Cardiac muscle cell (in vitro differentiated cells and primary cell): Measurements from ENCODE around the gene FCRL2. TPM values are rescaled to one million over a fixed set of nuclear protein-coding genes. Genes with fewer than 3 reads are reported as not detected.

ENCODE experiments used
- DNase-seq, 2 donors: peaks; one replicate each; pipeline versions ENCODE4 v3.0.0 to v3.0.0-alpha.2; 2010 to 2017; ENCODE audit warnings: low read depth in 1 of 2, low spot score in 1 of 2
- H3K27ac ChIP-seq: fragments of 200-600 bp; sonication (generic); 2 replicates; pipeline ENCODE4 v1.5.1; 2016
- H3K27me3 ChIP-seq: fragments of 200-600 bp; sonication (generic); 2 replicates; pipeline ENCODE4 v1.6.0; 2016; ENCODE audit warnings: control low read depth
- H3K36me3 ChIP-seq: fragments of 200-600 bp; sonication (generic); 2 replicates; pipeline ENCODE4 v1.5.1; 2016; ENCODE audit warnings: control low read depth
- H3K4me1 ChIP-seq: fragments of 200-600 bp; sonication (generic); 2 replicates; pipeline ENCODE4 v1.8.1; 2017; ENCODE audit warnings: low read depth, mild to moderate bottlenecking, mixed run types
- H3K4me3 ChIP-seq: fragments of 200-600 bp; sonication (generic); 2 replicates; pipeline ENCODE4 v1.5.1; 2016; ENCODE audit warnings: mild to moderate bottlenecking
- H3K9me3 ChIP-seq: fragments of 200-600 bp; sonication (generic); 2 replicates; pipeline ENCODE4 v1.5.1; 2017; ENCODE audit warnings: low read depth, mild to moderate bottlenecking, control low read depth
- CTCF ChIP-seq: IDR thresholded peaks from 2 replicates; pipeline ENCODE4 v1.5.1; 2012; ENCODE audit warnings: low read depth, mild to moderate bottlenecking, low read length
- polyA plus RNA-seq: library from polyadenylated mRNA; unstranded; fragments of >200 nt; fragmentation: Nextera tagmentation; extraction: Ambion mirVana; gene quantifications from 2 replicates; pipeline ENCODE4 v1.2.1, GENCODE V29; 2016
- total RNA-seq: library from RNA; depleted of rRNA; stranded (reverse); fragments of >200 nt; gene quantifications from 2 replicates; pipeline ENCODE4 v1.2.3, GENCODE V29; 2016

Gene FCRL2
- total and polyA plus RNA-seq, 2 experiments from 2014 or later: not detected

DNA sequence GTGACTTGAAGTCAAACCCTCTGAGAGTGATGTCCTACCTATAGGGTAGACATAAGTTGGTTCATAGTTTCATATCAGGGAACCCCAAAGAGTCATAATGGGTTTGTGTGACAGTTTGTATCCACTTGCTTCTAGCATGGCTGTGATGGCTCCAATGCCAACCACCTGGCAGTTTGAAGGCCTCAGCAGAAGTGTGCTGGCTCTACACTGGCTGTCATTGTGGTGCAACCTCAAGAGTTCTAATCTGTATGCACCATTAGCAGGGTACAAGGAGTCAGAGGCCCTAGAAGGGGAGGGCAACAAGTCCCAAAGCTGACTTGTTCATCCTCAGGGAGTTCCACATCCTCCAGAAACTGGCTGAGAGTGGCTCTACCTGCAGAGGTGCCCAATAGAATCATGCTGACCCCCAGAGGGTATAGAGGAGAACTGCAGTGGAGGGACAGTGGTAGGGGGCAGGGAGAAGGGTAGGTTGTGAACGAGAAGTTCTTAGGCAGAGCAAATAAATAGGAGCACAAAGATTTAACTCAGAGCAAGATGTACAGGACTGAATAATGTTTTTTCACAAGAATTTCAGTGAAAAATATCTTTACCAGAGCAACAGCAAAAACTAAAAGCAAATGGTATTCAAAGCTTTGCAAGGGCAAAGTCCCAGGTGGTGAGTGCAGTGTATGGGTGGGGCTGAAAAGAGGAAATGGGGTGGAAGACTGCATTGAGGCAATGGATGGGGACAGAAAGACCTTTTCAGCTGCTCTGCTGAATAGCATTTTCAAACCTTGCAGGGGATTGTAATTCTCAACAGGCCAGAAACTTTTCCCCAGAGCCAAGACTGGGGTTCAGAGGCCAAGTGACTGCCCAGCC, 3.2 kb downstream of the FCRL2 start:
- peak in 1 of 2 donors; percentile 52 for DNase-seq
- no peak overlapping the region for H3K27ac ChIP-seq
- H3K27me3 ChIP-seq: no peaks in the 10 kb centered on the region
- no peaks in the 10 kb centered on the region for H3K9me3 ChIP-seq
- no peak for TF ChIP-seq CTCF
- no peak overlapping the region for H3K4me3 ChIP-seq
- no peaks in the 10 kb centered on the region for H3K36me3 ChIP-seq
- H3K4me1 ChIP-seq: no peaks in the 10 kb centered on the region

GRCh38 chr1:157771661-157772425, 5.1 kb downstream of the FCRL2 start:
- no peaks in the 10 kb centered on the region for H3K4me1 ChIP-seq
- H3K4me3 ChIP-seq: no peak overlapping the region
- no peaks in the 10 kb centered on the region for H3K9me3 ChIP-seq
- DNase-seq: no peak
- no peak for TF ChIP-seq CTCF
- H3K27ac ChIP-seq: no peak overlapping the region
- no peaks in the 10 kb centered on the region for H3K36me3 ChIP-seq
- no peaks in the 10 kb centered on the region for H3K27me3 ChIP-seq

GRCh38 chr1:157770442-157771043, 6.4 kb downstream of the FCRL2 start:
- DNase-seq: no peak
- H3K27ac ChIP-seq: no peak overlapping the region
- H3K9me3 ChIP-seq: no peaks in the 10 kb centered on the region
- no peaks in the 10 kb centered on the region for H3K4me1 ChIP-seq
- H3K36me3 ChIP-seq: no peaks in the 10 kb centered on the region
- TF ChIP-seq CTCF: no peak
- H3K4me3 ChIP-seq: no peak overlapping the region
- no peaks in the 10 kb centered on the region for H3K27me3 ChIP-seq

DNA sequence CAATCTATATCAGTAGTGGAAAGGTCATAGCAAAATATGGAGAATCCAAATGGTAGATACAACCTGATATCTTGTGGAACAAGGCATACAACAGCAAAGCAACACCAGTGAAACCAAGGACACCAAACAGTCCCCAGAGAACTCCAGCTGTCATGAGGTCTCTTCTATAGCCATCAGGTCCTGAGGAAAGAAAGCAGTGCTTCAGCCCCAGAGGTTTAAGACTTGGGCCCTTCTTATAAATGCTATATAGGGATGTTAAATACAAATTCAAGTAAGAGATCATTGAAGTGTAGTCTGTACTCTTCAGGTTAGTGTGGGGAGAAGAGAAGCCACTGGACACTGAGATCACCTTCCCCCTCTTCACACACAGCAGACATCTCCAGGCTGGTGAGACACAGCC, 10.1 kb downstream of the FCRL2 start:
- Histone ChIP-seq H3K9me3 (no peaks in the 10 kb centered on the region), H3K36me3 (no peaks in the 10 kb centered on the region), H3K4me1 (no peaks in the 10 kb centered on the region), H3K27ac (no peak overlapping the region), H3K27me3 (no peaks in the 10 kb centered on the region), H3K4me3 (no peak overlapping the region)
- TF ChIP-seq CTCF: no peak
- DNase-seq: no peak

DNA sequence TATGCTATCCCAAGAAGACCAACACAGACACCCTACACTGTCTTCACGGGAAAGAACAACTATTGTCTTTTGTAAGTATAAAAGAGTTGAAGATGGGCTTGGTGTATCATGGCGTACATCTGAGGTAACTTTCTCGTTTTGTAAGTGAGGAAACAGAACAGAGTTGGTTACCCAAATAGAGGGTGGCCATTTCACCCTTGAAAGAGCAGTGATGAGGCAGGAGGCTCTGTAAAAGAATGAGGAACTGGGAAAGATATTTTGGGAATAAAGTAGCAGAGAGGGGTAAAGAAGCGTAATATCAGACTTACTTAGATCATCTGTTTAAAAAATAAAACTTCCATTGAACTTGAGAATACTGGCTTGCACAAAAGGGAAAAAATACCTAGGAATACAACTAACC, 18.9 kb downstream of the FCRL2 start:
- DNase-seq: no peak
- no peak for TF ChIP-seq CTCF
- Histone ChIP-seq H3K4me1 (no peaks in the 10 kb centered on the region), H3K36me3 (no peaks in the 10 kb centered on the region), H3K27ac (no peak overlapping the region), H3K27me3 (no peaks in the 10 kb centered on the region), H3K9me3 (no peaks in the 10 kb centered on the region), H3K4me3 (no peak overlapping the region)
